Measurements from ENCODE around the gene HES5.
A peak's percentile ranks its signal among the peaks of the same experiment; 100 is the strongest.

Gene HES5

DNA sequence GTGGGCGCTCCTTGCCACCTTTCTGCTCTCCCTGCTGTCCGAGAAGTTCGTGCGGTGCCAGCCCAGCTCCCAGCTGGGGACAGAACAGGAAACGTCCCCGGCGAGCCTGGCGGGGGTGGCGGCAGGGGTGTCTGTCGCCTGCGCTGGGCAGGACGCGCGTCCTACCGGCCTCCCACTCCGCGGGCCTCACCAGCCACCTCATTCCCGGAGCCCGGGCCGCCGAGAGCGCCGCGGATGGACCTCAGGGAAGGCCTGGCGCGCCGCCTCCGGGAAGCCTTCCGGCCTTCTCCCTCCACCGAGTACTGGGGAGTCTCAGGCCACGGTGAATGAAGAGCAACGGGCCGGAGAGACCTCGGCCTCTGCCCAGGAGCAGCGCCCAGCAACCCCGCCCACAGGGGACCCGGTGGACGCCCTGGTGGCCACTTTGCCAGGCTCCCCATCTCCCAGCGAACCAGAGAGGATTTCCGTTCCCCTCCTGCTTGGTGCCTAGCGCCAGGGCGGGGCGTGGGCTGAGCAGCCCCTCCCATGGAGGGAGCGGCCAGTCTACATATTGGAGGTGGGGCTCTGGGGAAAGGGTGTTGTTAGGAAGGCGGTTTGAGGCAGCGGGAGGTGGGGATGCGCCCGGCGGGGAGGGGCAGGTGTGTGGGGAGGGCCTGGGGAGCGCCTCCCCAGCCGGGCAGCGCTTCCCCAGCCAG lies 16.6 kb upstream of the HES5 start:
- peak; percentile 86 to 91 for DNase-seq

DNA sequence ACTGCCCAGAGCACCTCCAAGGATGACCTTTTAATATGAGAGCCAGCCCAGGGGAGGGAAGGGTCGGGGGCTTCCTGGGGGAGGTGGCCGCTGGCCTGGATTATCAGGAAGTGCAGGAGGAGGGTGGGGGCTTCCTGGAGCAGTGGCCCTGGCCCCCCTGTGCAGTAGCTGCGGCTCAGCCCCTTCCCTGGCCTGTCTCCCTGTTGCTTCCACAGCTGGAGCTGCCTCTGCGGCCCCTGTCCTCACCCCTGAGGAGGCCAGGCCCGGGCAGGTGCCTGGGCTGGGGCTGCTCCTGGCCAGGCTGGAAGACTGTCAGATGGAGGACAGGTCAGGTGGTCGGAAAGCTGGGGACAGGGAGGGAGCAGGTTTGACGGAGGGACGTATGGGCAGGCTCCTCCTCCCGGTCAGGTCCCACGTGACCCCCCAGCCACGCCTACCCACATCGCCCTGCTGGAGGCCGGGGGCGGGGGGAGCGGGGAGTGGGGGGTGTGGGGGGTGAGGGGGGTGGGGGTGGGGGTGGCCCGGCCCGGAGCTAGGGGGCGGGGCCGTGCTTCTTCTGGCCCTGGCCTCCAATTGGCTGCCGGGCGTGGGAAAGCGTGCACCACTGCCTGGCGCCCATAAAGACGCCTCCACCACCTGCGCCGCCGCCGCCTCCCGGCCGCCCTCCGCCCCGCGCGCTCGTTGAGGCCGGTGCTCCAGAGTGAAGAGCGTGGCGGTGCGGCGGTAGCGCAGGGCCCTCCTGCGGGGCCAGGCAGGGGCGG lies 15.9 kb upstream of the HES5 start:
- peak; percentile 94 to 95 for DNase-seq

DNA sequence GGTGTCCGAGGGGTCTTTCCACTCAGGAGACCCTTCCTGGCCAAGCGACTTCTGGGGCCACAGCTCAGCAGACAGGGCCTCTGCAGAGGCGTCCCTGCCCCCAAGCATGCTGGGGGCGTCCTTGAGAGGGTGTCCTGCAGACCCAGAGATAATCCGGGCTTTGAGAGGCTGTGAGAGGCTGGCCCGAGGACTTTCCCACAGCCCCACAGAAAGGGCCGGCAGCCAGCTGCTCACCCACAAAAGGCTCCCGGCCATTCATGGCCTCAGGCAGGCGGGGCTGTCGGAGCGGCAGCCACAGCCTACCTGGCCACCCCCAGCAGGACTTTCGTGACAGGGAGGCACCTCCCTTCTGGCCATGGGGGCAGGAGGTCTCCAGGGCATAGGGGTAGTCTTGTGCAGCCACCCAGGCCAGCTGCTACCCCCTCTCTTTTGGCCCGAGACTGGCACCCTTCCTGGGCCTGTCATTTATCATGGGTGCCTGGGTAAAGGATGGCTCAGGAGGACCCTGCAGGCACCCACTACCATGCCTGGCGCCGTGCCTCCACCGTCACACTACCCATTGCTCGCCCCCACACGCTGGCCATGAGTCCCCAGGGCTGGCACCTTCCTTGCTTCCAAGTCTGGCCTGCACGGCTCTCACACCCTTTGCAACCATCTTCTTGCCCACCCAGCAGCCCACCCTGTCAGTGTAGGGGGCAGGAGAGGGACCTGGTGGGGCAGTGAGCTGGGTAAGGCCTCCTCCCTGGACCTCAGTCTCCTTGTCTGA lies 15.0 kb upstream of the HES5 start:
- no peak for DNase-seq

DNA sequence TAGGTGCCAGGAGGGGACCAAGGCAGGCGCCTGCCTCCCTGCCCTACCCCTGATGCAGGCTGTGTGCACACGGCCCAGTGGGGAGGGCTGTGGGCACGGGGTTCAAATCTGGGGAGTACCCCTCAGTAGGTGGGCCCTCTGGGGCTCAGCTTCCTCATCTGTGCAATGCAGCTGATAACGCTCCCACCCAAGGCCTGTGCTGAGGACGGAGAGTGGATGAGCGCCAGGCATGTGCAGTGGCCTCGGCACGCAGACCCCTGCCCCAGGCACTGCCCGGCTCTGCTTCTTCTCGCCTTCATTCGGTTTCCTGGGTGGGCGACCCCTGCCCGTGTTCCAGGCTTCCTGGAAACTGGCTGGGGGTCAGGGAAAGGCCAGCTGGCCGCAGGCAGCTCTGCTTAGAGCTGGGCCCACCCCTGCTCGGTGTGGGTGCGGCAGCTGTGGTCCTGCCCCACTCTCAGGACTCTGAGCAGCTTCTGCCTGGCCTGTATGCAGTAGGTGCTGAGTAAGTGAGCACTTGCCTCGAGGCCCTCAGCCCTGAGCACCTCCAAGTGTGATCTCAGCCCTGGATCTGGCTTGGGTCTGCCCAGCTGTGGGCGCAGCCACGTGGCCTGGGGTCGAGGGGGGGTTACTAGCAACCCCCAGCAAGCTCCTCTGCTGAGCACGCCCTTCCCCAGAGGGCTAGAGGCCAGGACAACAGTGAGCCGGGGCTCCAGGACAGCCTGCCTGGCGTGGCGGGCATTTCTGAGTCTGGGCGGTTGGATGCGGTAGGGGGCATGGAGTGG lies 14.2 kb upstream of the HES5 start:
- no peak for DNase-seq

DNA sequence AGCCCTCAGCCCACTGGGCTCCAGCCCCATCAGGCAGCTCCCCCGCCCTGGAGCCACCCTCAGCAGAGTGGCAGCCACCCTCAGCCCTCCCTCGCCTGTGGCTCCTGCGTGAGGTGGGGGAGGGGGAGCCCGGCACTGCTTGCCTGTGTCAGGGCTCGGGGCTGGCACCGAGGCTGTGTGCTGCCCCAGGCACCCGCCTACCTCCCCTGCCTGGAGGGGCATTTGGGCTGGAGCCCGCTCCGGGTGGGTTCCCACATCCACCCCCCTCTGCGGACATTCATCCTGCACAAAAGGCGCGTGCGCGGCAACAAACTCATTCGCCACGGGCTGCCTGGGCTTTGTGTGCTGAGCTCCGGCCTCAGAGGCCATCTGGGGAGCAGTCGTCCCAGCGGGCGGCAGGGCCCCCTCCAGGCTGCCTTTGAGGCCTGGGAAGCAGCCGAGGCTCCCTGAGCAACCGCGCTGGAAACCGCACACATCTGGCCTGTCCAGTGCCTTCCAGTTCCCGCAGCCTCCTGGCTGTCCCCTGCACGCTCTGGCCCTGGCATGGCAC lies 13.6 kb upstream of the HES5 start:
- peak; percentile 37 to 55 for DNase-seq

DNA sequence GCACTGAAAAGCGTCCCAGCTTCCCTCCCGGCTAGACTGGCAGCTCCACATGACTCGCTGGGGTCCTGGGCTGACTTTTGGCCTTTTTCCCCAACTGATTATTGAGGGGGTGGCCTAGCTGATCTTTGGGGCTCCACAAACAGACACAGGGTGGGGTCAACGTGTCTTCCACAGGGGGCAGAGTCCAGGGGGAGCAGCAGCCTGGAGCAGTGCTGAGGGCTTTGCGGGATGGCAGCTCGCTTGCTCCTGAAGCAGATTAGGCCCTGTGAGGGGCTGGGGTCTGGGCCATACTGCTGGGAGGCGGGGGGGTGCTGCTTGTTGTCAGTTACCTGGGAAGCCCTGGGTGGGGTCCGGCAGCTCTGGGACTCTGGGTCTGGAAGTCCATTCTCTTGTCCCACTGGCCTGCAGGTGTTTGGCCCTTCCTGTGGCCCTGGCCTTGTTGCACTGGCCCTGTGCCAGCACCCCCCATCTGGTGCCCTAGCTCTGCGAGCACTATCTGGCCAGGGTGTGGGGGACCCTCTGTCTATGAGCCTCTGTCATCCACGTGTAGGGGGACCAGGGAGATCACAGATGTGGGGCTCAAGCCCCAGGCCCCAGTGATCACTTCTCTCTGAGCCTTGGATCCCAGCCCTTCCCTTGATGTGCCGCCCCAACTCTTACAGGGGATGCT lies 12.3 kb upstream of the HES5 start:
- no peak for DNase-seq

DNA sequence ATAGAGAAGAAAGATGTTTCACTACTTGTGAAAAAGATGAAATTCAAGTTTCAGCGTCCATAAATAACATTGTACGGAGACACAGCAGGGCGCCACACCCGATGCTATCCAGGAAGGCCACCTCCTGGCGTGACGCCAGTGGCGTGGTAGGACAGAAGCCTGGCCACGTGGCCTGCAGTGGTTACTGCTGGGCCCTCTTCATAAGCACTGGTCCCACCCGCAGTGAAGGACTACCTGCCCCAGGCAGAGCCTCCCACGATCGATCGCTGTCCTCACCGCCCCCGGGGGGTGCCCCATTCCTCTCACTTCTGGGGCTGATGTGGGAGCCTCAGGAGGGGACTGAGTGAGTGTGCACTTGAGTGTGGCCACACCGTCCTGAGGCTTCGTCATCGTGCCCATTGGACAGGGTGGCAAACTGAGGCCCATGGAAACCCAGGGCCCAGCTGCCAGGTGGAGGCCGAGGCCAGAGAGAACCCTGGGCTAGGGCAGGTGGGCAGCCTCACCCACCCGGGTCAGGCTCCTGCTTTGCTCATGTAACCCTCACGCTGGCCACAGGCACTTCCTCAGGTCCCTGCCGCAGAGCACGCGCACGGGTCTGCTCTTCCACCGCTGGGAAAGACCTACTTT lies 11.7 kb upstream of the HES5 start:
- DNase-seq: no peak

DNA sequence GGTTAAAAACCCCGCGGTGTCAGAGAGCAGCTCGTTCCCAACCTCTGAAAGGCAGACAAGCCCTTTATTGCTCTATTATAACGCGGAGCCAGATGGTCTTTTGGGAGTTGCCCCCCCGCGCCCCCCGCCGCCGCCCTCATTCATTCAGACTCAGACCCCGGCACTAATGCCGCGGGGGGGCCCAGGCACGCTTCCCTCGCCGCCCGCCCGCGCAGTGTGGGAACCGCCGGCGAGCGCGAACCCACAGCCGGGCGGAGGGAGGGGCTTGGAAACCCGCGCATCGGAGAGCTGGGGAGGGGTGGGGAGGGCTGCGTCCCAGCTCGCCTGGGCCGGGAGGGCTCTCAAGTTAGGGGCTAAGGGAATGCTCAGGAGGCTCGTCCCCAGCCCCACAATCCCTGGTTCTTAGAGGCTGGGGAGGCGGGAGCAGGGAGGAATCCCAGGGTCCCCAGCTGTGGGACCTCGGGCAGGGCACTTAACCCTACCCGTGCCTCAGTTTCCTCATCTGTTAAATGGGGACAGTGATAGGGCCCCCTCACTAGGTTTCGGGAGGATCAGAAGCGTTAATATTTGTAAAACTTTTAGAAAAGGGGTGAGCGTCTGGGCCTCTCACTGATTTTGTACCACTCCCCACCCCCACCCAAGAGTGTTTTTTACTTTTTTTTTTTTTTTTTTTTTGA lies 10.9 kb upstream of the HES5 start:
- DNase-seq: peak in 1 of 2 donors; percentile 25

DNA sequence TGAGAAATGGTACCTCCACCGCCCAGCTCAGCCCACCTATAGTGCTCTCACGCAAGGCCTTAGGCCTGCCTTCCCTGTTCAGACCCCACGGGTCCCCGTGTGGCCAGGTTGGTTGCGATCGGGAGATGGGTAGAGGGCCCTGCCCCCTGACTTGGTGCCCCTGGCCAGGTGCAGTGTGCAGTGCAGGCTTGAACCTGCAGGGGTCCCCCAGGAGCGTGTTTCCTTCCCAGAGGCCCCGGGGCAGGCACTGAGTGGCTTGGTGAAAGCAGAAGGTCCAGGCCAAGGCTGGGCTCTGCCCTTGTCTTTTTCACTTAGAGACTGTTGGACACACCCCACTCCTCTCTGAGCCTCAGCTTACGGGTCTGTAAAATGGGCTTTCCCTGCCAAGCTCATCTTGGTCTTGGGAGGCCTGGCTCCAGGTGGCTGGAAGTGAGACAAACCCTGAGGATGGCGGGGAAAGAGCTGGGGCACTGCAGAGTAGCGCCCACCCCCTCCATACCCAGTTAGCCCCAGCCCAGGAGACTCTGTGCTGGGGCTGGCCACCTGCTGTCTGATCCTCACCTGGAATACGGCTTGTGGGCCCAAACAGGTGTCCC lies 9.3 kb upstream of the HES5 start:
- DNase-seq: peak; percentile 25 to 44

DNA sequence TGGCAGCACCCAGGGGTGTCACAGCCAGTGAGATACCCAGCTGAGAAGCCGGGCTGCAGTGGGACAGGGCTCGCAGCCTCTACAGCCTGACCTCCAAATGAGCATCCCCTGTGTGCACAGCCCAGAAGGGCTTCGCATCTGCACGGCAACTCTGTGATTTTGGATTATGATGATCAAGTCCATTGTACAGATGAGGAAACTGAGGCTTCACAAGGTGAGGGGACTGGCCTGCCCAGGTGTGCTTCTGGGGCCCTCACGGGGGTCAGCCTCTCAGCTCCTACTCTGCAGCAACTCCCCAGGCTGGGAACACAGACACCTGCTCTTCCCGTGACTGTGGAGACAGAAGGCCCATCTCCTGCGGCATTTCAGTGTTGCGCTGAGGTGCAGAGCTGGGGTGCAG lies 8.8 kb upstream of the HES5 start:
- no peak for DNase-seq

DNA sequence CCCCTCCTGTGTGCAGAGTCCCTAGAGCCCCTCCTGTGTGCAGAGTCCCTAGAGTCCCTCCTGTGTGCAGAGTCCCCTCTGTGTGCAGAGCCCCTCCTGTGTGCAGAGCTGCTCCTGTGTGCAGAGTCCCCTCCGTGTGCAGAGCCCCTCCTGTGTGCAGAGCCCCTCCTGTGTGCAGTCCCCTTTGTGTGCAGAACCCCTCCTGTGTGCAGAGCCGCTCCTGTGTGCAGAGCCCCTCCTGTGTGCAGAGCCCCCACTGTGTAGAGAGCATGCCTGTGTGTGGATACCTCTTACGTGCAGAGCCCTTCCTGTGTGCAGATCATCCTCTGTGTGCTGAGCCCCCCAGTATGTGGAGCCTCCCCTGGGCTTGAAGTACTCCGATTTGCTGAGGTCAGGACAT lies 8.3 kb upstream of the HES5 start:
- DNase-seq: no peak

DNA sequence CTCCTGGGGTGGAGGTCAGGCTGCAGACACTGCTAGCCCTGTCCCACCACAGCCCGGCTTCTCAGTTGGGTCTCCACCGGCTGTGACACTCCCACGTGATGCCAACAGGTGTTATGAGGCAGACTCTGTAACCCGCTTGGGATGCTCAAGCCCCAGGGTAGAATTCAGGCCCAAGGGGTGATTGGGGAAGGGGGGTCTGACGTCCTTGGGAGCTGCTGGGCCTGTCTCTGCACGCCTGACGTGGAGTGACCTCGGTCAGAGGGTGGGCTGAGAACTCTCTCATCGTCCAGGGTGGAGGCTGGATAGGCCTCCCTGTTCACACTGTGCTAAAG lies 7.7 kb upstream of the HES5 start:
- no peak for DNase-seq

DNA sequence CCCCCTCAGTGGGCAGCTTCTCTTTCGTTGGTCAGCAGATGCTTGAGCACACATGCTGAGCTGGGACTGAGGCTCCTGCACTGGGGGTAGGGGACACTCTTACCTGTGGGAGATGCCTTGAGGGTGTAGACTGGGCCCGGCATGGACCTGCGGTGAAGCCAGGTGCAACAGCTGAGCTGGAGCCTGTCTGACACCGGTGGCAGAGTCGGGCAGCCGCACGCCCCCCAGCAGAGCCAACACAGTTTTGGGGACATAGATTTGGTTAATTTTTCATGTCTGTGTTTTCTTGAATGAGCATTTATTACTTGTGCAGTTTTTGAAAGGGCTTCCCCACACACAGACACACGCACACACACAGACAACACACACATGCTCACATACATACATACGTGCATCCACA lies 5.9 kb upstream of the HES5 start:
- no peak for DNase-seq

DNA sequence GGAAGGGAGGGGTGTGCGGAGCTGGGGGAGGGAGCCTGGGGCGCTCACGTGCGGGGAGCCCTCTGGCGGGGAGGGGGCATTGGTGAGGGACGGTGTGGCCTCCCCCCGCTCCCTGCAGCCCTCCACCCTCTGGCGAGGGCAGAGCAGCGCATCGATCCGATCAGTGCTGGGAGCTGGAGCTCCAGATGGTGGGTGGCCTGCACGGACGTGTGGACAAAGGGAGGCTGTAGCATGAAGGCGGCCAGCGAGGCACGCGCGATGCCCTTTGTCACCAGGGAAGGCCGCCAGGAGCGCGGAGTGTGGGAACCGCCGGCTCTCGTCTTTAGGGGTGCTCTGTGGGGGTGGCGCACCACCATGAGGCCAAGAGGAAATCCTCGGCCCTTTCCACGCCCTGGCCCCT lies 5.4 kb upstream of the HES5 start:
- no peak for DNase-seq

DNA sequence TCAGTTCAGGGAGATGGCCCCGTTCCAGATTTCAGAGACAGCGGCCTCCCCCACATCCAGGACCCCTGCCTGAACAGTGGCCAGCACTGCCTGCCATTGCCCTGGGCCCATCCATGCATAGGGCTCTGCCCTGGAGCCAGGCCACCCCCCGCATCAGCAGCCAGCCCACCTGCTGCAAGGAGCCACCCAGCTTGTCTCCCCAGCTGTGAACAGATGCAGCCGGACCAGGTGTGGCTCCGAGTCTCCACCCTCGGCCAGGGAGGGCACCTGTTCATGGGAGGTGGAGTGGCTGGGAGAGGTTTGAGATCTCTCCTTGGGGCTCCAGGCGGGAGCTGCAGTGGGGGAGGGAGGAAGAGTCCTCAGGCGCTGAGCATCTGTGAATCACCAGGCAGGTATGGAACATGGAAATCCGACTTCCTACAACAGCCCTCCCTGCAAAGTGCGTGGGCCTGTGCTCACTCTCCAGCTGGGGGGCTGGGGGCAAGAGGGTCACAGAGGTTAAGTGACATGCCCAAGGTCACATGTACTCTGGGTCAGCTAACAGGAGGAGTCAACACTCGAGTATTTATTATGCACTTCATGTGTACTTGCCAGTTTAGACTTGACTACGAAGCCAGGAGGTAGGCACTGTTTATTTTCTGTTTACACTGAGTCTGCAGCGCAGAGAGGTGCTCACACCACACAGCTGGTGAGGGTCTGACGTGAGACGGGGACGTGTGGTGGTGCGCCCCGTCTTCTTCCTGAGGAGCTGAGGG lies 4.8 kb upstream of the HES5 start:
- DNase-seq: no peak

DNA sequence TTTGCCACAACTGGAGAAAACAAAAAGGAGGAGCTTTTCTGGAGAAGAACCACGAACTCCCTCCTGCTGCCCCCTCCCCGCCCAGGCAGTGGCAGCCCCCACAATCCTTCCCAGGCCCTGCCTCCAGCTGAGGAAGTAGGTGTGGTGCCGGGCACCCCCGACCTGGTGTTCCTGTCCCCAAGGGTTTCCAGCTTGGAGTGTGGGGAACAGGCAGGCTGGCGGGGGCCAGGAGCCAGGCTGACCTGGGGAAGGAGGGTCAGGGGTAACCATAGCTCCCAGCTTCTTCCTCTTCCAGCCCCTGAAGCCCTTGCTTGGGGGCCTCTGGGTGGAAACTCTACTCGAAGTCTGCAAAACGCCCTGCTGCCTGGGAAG lies 4.2 kb upstream of the HES5 start:
- no peak for DNase-seq

DNA sequence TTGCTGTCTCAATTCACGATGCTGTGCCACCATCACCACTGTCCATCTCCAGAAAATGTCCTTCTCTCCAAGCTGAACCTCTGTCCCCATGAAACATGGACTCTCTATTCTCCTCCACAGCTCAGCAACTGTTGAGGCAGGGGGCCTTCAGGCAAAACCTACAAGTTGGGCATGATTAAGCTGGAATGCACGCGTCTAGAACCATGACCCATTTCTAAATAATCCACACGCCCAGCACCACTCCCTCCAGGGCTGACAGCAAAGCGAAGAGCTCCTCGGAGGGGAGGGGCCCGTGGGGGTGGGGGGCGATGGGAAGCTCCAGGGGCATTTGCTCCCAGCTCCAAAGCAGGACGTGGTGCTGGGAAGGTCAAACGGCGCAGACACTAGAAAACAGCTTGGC lies 3.3 kb upstream of the HES5 start:
- DNase-seq: no peak

DNA sequence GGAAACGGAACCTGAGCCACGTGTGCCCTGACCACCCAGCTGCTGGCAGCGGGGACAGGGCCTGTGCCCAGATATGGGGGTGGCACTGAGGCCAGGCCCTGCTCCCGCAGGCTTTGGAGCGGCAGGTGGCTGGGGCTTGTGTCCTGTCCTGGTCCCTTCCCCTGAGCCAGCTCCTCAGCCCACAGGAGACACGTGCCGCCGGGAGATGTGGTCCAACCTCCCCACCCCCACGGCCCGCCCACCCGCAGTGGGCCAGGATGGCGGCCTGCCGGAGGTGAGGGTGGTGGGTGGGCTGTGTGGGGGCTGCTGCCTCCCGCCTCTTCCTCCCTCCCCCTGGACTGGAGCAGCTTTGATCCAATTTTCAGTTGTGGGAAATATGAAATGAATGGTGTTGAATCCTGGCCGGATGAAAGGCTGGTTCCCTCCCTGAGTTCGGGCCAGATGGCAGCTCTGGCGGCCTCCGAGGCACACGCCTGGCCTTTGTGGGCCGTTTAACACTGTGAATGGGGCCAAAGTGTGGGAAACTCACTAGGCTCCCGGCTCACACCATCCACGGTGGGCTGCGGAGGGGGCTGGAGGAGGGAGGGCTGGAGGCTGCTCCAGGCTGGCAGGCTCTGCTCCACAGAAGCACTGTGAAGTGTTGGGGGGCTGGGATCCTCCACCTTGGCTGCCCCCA lies 2.6 kb upstream of the HES5 start:
- DNase-seq: no peak

DNA sequence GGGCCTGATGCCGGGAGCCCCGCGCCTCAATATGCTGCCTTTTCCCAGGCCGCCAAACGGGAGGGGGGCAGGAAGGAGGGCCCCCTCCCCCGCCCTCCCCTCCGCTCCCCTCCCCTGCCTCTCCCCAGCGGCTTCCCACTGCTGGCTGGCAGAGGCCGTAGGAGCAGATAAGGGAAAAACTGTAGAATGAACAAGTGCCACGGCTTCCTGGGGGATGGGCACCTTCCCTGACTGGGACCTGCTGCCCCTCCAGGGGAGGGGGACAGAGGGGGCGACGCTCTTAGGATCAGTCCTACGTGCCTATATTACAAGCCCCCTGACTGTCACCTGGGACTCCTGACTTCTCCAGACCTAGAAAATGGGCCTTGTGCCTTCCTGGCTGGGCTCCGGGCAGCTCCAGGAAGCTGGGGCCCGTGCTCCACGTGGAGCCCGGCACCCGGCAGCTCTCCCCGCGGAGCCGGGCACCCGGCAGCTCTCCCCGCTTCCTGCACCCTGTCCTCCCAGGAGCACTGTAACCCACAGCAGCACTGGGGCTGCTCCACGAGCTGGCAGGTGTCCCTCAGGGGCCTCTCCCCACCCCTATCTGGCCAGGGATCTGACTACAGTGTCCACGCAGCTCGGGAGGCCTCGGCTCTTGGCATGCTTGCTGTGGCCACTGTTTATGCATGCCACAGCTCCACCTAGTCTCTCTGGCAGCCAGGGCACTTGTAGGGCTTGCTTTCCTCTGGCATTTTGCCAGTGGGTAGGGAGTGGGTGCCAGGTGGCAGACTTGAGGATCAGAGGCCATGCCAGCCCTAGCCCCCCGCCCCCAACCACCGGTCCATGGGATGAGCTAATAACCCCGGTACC lies 674 bp upstream of the HES5 start:
- no peak for DNase-seq
